Adipose tissue (tissue), 3 donors: ENCODE data around the gene CDK11B. TPM values are rescaled to one million over a fixed set of nuclear protein-coding genes. Genes with fewer than 3 reads are reported as not detected.

Experiments used
- H3K27ac ChIP-seq: one replicate; pipeline ENCODE4 v1.5.1; 2013; ENCODE audit warnings: low read depth, low read length
- WGBS, 3 donors: extraction: QIAGEN DNeasy Blood & Tissue Kit; methylation state at CpG; one replicate each; pipeline ENCODE4 v1.1.7; 2013; 5-methylcytosine and 5-hydroxymethylcytosine counted together
- polyA plus RNA-seq, 3 donors: library from polyadenylated mRNA; stranded (reverse); fragments of 200-250 nt; gene quantifications; one replicate each; pipeline ENCODE4 v1.2.3, GENCODE V29; 2013
- donor health status: healthy with polysubstance abuse.
- donor health status: Bipolar disorder and iron deficiency.
- donor health status: healthy.

The CDK11B gene
- polyA plus RNA-seq, 3 donors, result 17.6 to 35.4 (median 26.6) TPM

DNA sequence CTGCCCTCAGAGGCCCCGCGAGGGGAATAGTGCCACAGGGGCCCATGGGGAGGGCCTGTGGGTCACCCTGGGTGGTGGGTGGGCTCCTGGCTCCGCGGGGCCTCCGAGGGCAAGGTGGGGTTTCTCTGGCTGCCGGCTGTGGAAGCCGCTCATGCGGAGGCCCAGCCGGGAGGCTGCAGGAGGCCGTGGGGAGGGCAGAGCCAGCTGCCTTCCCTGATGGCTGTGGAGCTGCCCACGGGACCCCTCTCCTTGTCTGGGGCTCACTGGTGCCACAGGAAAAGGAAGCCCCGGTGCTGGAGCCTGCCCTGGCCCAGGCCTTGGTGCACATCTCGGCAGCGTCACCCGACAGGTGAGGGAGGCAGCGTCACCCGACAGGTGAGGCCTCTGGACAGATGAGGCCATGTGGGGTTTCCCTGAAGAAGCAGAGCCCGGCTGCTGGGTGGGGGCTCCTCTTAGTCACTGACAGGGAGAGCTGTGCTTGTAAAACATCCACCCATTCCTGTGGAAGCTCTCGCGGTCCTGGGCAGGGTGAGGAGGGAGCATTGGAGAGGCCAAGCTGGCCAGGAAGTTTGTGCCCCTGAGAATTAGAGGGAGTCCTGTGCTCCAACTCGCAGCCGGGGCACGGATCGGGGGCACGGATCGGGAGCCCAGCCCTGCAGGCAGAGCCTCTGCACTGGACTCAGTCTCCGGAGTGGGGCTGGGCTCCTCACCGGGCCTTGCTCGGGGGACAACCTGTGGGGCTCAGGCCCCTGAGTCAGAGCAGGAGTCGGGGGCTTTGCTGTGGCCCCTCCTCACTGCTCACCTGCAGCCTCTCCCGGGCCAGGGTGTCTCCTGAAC, 37.4 kb downstream of the CDK11B start:
- H3K27ac ChIP-seq, result no peak overlapping the region
- WGBS, 3 donors, result 84 to 88% (median 86%) methylated on average over 31 of the region's 31 CpGs

- WGBS, 3 donors, result 86 to 92% (median 89%) methylated on average over 13 to 16 of the region's 16 CpGs
- no peak overlapping the region for H3K27ac ChIP-seq
These were observed 38.2 kb downstream of the CDK11B start for GRCh38 chr1:1620433-1621139.

DNA sequence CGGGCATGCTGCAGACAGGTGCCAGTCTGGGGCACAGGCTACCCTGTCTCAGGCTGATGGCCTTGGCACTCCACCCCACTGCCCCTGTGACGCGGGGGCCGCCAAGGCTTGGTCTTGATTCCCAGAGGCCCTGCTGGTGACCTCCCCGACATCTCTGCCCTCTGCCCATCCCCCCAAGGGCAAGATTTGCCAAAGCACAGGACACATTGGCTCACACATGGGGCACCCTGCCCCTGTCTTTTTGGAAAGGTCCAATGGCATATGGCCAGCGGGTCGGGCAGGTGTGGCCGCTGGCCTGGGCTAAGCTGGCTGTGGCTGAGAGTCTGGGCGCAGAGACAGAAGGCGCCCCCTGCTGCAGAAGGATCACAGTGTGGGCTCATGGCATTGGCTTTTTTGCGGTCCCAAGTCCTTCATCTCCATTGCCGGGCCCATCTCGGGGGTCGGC, 38.9 kb downstream of the CDK11B start:
- WGBS, 3 donors, result 57 to 87% (median 86%) methylated on average over 14 of the region's 14 CpGs
- H3K27ac ChIP-seq, result no peak overlapping the region

- WGBS, 3 donors, result 94 to 96% (median 96%) methylated on average over 9 of the region's 9 CpGs
- H3K27ac ChIP-seq, result no peak overlapping the region
These were observed 40.3 kb downstream of the CDK11B start for GRCh38 chr1:1618396-1619068.

GRCh38 chr1:1617925-1618324, 40.9 kb downstream of the CDK11B start:
- 89 to 98% (median 94%) methylated on average over 6 of the region's 6 CpGs for WGBS, 3 donors
- no peak overlapping the region for H3K27ac ChIP-seq

- WGBS, 3 donors, result 87 to 94% (median 90%) methylated on average over 11 of the region's 11 CpGs
- H3K27ac ChIP-seq, result no peak overlapping the region
These were observed 41.3 kb downstream of the CDK11B start for GRCh38 chr1:1617516-1617915.

- 69 to 87% (median 74%) methylated on average over 18 to 19 of the region's 19 CpGs for WGBS, 3 donors
- no peak overlapping the region for H3K27ac ChIP-seq
These were observed 42.0 kb downstream of the CDK11B start for GRCh38 chr1:1616838-1617237.

- WGBS, 3 donors, result 2 to 9% (median 8%) methylated on average over 65 to 80 of the region's 80 CpGs
- H3K27ac ChIP-seq, result no peak overlapping the region
These were observed 42.6 kb downstream of the CDK11B start for GRCh38 chr1:1616045-1616790.

DNA sequence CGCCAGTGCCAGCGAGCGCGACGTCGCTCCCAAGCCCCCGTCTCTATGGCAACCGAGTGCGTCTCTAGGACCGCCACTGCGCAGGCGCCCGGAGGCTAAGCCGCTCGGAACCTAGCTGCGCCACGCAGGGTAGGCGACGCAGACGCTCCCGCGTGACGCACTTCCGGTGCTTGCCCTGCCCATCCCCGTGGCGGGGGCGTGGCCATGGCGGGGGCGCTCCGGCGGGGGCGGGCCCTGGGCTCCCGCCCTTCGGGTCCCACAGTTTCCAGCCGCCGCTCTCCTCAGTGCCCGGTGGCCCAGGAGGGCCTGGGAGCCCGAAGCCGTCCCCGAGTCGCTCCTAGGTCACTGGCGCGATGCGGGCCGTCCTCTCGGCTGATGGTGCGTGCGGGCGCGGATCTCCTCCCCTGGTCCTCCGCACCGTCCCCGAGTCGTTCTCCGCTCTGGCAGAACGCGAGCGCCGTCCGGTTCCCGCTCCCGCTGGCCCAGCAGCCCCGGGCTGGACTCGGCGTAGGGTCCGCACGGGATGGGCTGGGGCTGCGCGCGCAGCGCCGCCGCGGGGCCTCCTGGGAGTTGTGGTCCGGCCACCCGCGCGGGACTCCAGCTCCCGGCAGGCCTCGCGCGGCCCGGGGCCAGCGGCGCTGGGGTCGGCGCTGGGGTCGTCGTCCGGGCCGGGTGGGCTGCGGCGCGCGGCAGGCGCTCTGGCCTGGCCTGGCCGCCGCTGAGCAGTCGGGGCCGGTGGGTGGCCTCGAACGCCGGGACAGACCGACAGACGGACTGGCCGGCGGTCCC, 43.4 kb downstream of the CDK11B start, which contains the start of gene MIB2:
MIB2 (plus strand) TSS at position 245 of the 789 bp plus-strand sequence. CDS start 7,953 bp downstream, outside the sequence.
- H3K27ac ChIP-seq, result peak within 1 kb of the TSS; percentile 98
- WGBS, 3 donors, result 0 to 1% (median 0%) methylated on average over 76 to 107 of the region's 107 CpGs

GRCh38 chr1:1614954-1615255, 43.9 kb downstream of the CDK11B start:
- no peak overlapping the region for H3K27ac ChIP-seq
- 0 to 1% (median 0%) methylated on average over 23 of the region's 23 CpGs for WGBS, 3 donors

DNA sequence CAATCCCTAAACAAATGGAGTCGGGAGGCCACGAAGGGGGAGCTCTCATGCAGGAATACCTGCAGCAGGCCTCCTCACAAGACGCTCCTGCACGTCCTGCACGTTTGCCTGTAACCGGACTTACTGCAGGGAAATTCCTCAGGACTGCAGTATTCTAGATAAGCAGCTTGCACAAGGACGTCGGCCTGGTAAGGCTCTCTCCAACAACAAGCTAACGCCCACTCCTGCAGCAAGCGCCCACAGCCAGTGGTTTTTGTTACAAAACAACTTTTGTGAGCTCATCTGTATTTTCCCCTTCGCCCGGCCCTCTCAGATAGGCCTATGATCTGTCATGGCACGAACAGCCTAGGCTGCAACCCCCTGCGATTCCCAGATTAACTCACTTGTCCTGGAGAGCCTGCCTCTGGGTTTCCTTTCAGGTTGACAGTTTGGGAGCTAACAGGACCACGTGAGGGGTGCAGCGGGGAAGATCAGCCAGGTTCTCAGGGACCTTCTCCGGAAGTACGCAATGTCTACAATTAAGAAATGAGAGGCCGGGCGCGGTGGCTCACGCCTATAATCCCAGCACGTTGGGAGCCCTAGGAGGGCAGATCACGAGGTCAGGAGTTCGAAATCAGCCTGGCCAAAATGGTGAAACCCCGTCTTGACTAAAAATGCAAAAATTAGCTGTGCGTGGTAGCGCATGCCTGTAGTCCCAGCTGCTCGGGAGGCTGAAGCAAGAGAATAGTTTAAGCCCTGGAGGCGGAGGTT, 44.4 kb downstream of the CDK11B start:
- WGBS, 3 donors, result 8 to 13% (median 12%) methylated on average over 30 of the region's 30 CpGs
- no peak overlapping the region for H3K27ac ChIP-seq

DNA sequence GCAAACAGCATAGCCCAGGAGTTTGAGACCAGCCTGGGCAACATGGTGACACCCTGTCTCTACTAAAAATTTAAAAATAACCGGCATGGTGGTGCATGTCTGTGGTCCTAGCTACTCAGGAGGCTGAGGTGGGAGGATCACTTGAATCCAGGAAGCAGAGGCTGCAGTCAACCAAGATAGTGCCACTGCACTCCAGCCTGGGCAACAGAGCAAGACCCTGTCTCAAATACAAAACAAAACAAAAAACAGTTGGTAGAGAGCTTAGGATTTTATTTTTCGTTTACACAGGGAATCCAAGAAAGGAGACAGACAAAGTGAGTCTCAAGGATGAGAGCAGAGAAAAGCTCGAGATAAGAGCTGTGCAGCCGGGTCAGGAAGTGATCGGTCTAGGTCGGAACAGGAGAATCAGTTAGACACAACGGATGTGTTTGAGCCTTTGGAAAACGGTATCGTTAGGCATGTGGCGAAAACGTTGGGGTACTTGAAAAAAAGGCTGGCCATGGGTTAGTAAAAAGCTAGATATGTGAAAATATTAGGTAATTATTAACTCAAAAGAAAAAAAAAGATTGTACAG, 45.2 kb downstream of the CDK11B start:
- 30 to 70% (median 70%) methylated on average over 11 of the region's 11 CpGs for WGBS, 3 donors
- H3K27ac ChIP-seq, result no peak overlapping the region

DNA sequence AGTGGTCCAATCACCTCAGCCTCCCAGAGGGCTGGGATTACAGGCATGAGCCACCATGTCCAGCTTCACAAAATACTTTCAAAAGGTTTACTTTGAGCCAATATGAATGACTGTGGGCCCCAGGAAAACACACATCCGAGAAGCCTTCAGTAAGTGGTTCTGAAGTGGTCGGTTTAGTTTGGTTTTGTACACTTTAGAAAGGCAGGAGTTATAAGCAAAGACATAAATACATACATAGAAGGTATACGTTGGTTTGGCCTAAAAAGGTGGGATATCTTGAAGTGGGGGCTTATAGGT, 46.8 kb downstream of the CDK11B start:
- WGBS, 3 donors, result 87 to 96% (median 91%) methylated on average over 3 of the region's 3 CpGs
- no peak overlapping the region for H3K27ac ChIP-seq

- WGBS, 3 donors, result 69 to 80% (median 70%) methylated on average over 9 of the region's 9 CpGs
- H3K27ac ChIP-seq, result no peak overlapping the region
These were observed 48.0 kb downstream of the CDK11B start for GRCh38 chr1:1610796-1611195.

DNA sequence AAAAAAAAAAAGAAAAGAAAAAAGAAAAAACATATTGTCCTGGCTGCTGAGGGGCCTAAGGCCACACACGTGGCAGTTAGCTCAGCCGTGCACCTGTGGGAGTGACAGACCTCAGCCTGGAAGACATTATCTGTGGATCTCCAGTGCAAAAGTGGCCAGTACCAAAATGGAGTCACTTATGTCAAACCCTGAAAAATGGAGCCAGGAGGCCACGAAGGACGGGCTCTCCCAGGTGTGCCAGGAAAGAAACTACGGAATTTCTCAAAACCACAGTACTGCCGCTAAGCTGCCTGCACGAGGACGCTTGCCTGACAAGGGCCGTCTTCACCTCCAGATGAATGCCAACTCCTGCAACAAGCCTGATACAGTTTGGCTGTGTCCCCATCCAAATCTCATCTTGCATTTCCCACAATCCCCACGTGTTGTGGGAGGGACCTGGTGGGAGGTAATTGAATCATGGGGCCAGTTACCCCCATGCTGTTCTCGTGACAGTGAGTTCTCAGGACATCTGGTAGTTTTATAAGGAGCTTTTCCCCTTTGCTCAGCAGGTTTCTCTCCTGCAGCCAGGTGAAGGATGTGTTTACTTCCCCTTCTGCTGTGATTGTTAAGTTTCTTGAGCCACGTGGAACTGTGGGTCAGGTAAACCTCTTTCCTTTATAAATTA, 48.9 kb downstream of the CDK11B start:
- H3K27ac ChIP-seq, result no peak overlapping the region
- WGBS, 3 donors, result 68 to 76% (median 69%) methylated on average over 12 of the region's 12 CpGs

GRCh38 chr1:1606232-1606631, 52.6 kb downstream of the CDK11B start:
- 66 to 89% (median 86%) methylated on average over 6 to 13 of the region's 13 CpGs for WGBS, 3 donors
- H3K27ac ChIP-seq, result no peak overlapping the region
